Kidney (tissue), 14 donors: ENCODE data around the gene ANAPC4. TPM values are rescaled to one million over a fixed set of nuclear protein-coding genes. Genes with fewer than 3 reads are reported as not detected.

Source experiments
- DNase-seq, 5 donors: peaks; one replicate each; pipeline ENCODE4 v3.0.0-alpha.2; 2013 to 2020
- FAIRE-seq: peaks from 2 replicates; lab custom pipeline; 2012; peaks lifted over from hg19 to GRCh38; lab: Jason Lieb, UNC
- H3K27ac ChIP-seq, 2 donors: one replicate each; pipeline ENCODE4 v1.7.0; 2013; ENCODE audit warnings: low read depth in 2 of 2, low read length in 2 of 2, inconsistent platforms in 1 of 2
- H3K27me3 ChIP-seq: one replicate; pipeline ENCODE4 v1.7.1; 2013; ENCODE audit warnings: low read length, inconsistent platforms; ENCODE audit not compliant: control insufficient read depth, insufficient read depth
- H3K36me3 ChIP-seq, 3 donors: one replicate each; pipeline versions ENCODE4 v1.7.0 to v1.7.1; 2013; ENCODE audit warnings: low read length in 3 of 3, control low read depth in 1 of 3, inconsistent platforms in 1 of 3; ENCODE audit not compliant: insufficient read depth in 3 of 3, control insufficient read depth in 2 of 3
- H3K4me1 ChIP-seq, 3 donors: one replicate each; pipeline versions ENCODE4 v1.7.0 to v1.7.1; 2013; ENCODE audit warnings: low read length in 3 of 3, inconsistent platforms in 1 of 3, low read depth in 1 of 3; ENCODE audit not compliant: control insufficient read depth in 2 of 3, insufficient read depth in 2 of 3
- H3K4me3 ChIP-seq, 3 donors: one replicate each; pipeline versions ENCODE4 v1.7.0 to v1.8.1; 2013; ENCODE audit warnings: low read length in 3 of 3, control low read depth in 1 of 3, inconsistent platforms in 1 of 3
- H3K9ac ChIP-seq, 3 donors: one replicate each; pipeline versions ENCODE4 v1.7.0 to v1.7.1; 2013; ENCODE audit warnings: low read length in 3 of 3, control low read depth in 1 of 3, inconsistent platforms in 1 of 3
- H3K9me3 ChIP-seq, 3 donors: one replicate each; pipeline versions ENCODE4 v1.7.0 to v1.7.1; 2013; ENCODE audit warnings: low read length in 3 of 3, control low read depth in 1 of 3, inconsistent platforms in 1 of 3; ENCODE audit not compliant: control insufficient read depth in 2 of 3, insufficient read depth in 1 of 3
- intact Hi-C: fragments of 100-400 bp; cut with DNase I; formaldehyde crosslinking; loops from one replicate; pipeline ENCODE4 v1.11.1; 2022
- polyA plus RNA-seq: library from polyadenylated mRNA; stranded (reverse); fragments of 350-450 nt; fragmentation: Illumina TruSeq; extraction: RNeasy Lipid Tissue Mini Kit (QIAGEN cat#74804); gene quantifications from one replicate; pipeline ENCODE4 v1.2.3, GENCODE V29; 2014; ENCODE audit warnings: low read depth, low replicate concordance; ENCODE audit not compliant: insufficient read depth
- total RNA-seq: library from RNA; stranded (reverse); fragmentation: NEBNext Ultra II Directional; extraction: Animal tissue kit (Norgen Biotek cat#: 25700); gene quantifications from one replicate; pipeline ENCODE4 v1.2.1, GENCODE V29; 2021
- TF ChIP-seq, protein P1 (sequence below): IDR thresholded peaks from 3 replicates; pipeline ENCODE4 v1.5.1; 2012; ENCODE audit warnings: mild to moderate bottlenecking, moderate library complexity, borderline replicate concordance; ENCODE audit not compliant: insufficient read depth; ENCODE audit errors: extremely low read depth
- donor health status: control.
- donor health status: control.
- donor health status: control.
- donor health status: control.
- donor health status: control.
- donor health status: DM: yes; HTN: yes; CAD: no.
- donor health status: Normal renal cell carcinoma (clear cell type).

Gene ANAPC4
- total and polyA plus RNA-seq, 2 donors from 2014 or later: 16.6 to 28.4 TPM

DNA sequence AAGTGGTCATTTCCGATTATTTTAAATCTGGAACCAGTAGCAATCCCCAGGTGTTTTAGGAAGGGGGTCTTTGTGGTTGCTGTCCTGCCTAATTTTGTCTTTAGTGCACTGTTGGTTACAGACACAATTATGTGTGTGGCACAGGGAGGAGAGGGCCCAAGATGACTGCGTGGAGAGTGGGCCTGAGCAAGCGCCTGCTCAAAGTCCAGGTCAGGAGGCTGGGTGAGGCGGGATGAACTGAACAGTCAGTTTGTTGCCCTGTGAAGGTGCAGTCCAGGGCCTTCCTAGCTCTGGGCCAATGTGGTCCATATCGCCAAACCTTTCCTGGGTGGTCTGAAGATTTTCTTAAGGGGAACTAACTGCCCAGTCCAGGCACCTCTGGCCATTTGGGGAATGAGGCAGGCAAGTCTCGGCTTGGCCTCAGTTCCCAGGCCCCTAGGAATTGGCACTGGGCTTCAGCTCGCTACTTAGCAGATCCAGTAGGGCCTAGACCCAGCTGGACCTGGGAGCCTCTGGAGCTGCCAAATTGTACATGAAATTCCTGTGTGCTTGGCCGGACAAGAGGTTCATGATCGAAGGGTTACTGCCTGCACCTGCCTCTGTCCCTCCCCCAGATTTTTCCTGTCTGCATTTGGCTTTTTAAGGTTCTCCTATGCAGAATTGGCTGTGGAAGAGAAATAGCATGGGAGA lies 47.6 kb downstream of the ANAPC4 start:
- Histone ChIP-seq H3K9ac (no peak overlapping the region), H3K4me3 (no peak overlapping the region), H3K4me1 (no peaks in the 10 kb centered on the region), H3K27me3 (no peaks in the 10 kb centered on the region), H3K27ac (no peak overlapping the region), H3K9me3 (no peaks in the 10 kb centered on the region), H3K36me3 (no peaks in the 10 kb centered on the region)
- intact Hi-C loops: no loop called here
- DNase-seq (no peak), FAIRE-seq (no peak)
- TF ChIP-seq, protein P1, sequence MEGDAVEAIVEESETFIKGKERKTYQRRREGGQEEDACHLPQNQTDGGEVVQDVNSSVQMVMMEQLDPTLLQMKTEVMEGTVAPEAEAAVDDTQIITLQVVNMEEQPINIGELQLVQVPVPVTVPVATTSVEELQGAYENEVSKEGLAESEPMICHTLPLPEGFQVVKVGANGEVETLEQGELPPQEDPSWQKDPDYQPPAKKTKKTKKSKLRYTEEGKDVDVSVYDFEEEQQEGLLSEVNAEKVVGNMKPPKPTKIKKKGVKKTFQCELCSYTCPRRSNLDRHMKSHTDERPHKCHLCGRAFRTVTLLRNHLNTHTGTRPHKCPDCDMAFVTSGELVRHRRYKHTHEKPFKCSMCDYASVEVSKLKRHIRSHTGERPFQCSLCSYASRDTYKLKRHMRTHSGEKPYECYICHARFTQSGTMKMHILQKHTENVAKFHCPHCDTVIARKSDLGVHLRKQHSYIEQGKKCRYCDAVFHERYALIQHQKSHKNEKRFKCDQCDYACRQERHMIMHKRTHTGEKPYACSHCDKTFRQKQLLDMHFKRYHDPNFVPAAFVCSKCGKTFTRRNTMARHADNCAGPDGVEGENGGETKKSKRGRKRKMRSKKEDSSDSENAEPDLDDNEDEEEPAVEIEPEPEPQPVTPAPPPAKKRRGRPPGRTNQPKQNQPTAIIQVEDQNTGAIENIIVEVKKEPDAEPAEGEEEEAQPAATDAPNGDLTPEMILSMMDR: no peak

DNA sequence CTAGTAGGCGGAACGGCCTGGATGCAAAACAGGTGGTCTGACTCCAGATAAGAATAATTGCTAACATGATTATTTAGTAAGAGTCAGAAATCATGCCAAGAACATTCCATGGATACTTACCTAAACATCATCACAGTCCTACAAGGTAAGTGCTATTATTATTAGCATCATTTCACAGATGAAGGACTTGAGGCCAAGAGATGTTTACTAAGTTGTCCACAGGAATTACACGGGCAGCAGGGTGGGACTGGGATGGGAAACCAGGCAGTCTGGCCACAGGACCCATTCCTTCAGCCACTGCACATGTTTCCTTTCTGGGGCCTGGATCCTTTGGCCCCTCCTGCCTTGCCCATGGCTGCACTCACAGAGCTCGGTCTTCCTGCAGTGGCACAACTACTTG lies 48.3 kb downstream of the ANAPC4 start:
- FAIRE-seq (no peak), DNase-seq (no peak)
- Histone ChIP-seq H3K9ac (no peak overlapping the region), H3K9me3 (no peaks in the 10 kb centered on the region), H3K27ac (no peak overlapping the region), H3K4me3 (no peak overlapping the region), H3K4me1 (no peaks in the 10 kb centered on the region), H3K36me3 (no peaks in the 10 kb centered on the region), H3K27me3 (no peaks in the 10 kb centered on the region)
- intact Hi-C loops: no loop called here
- TF ChIP-seq, protein P1: no peak

DNA sequence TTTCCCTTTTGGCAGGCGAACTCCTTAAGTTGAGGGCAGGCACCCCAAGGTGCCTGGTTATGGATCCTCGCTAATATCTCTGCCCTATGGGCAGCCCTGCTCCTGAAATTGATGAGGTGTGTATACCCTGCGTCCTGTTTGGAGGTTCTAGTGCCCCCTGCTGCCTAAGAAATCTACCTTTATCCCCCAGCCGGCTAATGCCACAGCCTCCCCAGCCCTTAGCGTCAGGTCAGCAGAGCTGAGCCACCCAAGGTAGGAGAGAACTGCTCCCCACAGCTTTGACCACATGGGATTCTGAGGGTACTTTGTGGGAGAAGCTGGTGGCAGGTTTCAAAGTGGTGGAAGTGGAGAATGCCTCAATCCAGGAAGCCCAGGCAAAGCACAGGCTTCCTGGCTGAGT lies 50.8 kb downstream of the ANAPC4 start:
- no peaks in the 10 kb centered on the region for H3K27me3 ChIP-seq
- TF ChIP-seq, protein P1: no peak
- H3K9ac ChIP-seq: no peak overlapping the region
- H3K4me1 ChIP-seq: no peaks in the 10 kb centered on the region
- DNase-seq (no peak), FAIRE-seq (no peak)
- intact Hi-C loops: no loop called here
- H3K9me3 ChIP-seq: no peaks in the 10 kb centered on the region
- no peak overlapping the region for H3K27ac ChIP-seq
- no peak overlapping the region for H3K4me3 ChIP-seq
- no peaks in the 10 kb centered on the region for H3K36me3 ChIP-seq

DNA sequence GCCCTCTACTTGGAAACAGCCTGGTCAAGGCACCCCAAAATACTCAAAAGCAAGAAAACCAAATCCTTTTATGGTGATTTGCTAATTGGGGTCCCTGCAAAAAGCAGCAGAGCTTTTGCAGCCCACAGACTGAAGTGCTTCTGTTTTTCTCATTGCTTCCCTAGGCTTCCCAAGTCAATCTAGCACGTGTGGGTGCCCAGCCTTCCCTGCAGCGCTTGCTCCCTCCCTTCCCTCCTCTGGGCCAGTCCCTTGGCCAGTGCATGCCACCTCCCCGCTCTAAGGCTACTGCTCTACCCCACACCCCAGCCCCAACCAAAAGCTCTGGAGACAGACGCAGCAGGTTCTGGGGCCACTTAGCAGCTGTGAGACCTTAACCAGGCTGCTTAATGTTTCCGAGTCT lies 53.6 kb downstream of the ANAPC4 start:
- no peak for DNase-seq

More for the DNA sequence above, 53.6 kb downstream of the ANAPC4 start:
- no peak for FAIRE-seq
- no peak overlapping the region for H3K27ac ChIP-seq
- TF ChIP-seq, protein P1: no peak
- no peaks in the 10 kb centered on the region for H3K27me3 ChIP-seq
- H3K4me1 ChIP-seq: no peaks in the 10 kb centered on the region
- intact Hi-C loops: loop anchor here (10.0 kb wide), 1 partner anchor 334 kb away; no protein-coding TSS in a partner anchor
- no peaks in the 10 kb centered on the region for H3K36me3 ChIP-seq
- no peak overlapping the region for H3K4me3 ChIP-seq
- no peak overlapping the region for H3K9ac ChIP-seq
- H3K9me3 ChIP-seq: no peaks in the 10 kb centered on the region
